Measurements from ENCODE around the gene LRRC17. TPM values are rescaled to one million over a fixed set of nuclear protein-coding genes. Genes with fewer than 3 reads are reported as not detected.

Gene LRRC17
- total and polyA plus RNA-seq, 10 of the 15 experiments (the other 5 are each of a cell fraction or from before 2014, with no cell fraction given): 0.06 to 0.31 (median 0.10) TPM; not detected in 5

DNA sequence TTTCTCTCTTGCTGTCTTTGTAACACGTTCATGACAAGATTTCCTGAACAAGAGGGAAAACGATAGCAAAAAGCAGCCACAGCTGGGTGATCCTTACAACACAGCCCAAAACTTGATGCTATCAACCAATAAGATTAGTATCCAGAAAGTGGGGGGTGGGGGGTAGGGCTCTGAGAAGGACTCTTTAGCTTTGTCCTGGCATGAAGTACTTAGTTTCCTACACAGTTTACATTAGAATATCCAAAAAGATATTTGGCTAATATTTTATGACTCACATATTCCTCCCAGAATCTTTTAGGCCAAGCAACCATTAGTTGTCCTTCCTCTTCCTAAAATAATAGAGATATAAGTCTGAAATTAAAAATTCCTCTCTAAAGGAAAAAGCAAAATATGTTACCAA is 22.9 kb upstream of the LRRC17 start (continued):
- TF ChIP-seq, protein P1, sequence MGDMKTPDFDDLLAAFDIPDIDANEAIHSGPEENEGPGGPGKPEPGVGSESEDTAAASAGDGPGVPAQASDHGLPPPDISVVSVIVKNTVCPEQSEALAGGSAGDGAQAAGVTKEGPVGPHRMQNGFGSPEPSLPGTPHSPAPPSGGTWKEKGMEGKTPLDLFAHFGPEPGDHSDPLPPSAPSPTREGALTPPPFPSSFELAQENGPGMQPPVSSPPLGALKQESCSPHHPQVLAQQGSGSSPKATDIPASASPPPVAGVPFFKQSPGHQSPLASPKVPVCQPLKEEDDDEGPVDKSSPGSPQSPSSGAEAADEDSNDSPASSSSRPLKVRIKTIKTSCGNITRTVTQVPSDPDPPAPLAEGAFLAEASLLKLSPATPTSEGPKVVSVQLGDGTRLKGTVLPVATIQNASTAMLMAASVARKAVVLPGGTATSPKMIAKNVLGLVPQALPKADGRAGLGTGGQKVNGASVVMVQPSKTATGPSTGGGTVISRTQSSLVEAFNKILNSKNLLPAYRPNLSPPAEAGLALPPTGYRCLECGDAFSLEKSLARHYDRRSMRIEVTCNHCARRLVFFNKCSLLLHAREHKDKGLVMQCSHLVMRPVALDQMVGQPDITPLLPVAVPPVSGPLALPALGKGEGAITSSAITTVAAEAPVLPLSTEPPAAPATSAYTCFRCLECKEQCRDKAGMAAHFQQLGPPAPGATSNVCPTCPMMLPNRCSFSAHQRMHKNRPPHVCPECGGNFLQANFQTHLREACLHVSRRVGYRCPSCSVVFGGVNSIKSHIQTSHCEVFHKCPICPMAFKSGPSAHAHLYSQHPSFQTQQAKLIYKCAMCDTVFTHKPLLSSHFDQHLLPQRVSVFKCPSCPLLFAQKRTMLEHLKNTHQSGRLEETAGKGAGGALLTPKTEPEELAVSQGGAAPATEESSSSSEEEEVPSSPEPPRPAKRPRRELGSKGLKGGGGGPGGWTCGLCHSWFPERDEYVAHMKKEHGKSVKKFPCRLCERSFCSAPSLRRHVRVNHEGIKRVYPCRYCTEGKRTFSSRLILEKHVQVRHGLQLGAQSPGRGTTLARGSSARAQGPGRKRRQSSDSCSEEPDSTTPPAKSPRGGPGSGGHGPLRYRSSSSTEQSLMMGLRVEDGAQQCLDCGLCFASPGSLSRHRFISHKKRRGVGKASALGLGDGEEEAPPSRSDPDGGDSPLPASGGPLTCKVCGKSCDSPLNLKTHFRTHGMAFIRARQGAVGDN (IDR thresholded peaks at IDR 0.05): no peak
- TF ChIP-seq NRF1 (conservative IDR thresholded peaks at IDR 0.05; ENCODE audit: low read depth, low read length) (no peak), ZNF274 (IDR thresholded peaks at IDR 0.05; ENCODE audit: insufficient read depth, insufficient read length) (no peak), KLF5 (IDR thresholded peaks at IDR 0.05; ENCODE audit: partially characterized antibody) (no peak)

- FAIRE-seq: no peak
Observed at GRCh38 chr7:102890292-102890970, 22.4 kb upstream of the LRRC17 start.

More at GRCh38 chr7:102890292-102890970, 22.4 kb upstream of the LRRC17 start:
- TF ChIP-seq FOS (IDR thresholded peaks at IDR 0.05; ENCODE audit: borderline replicate concordance, extremely low read depth, insufficient read length): no peak
- TF ChIP-seq POLR2AphosphoS5 (IDR thresholded peaks at IDR 0.05; ENCODE audit: low read length): no peak
- Histone ChIP-seq H3K4me2 (ENCODE audit: control insufficient read depth, insufficient read depth) (no peak overlapping the region), H3K9ac (ENCODE audit: control insufficient read depth, insufficient read depth, low read length) (no peak overlapping the region), H3K4me3 (no peak overlapping the region), H3K4me1 (ENCODE audit: control insufficient read depth, insufficient read depth, low read length) (no peaks in the 10 kb centered on the region), H3K27me3 (replicated peaks in 1 of 2; ENCODE audit: control insufficient read depth in 2 of 2, insufficient read depth in 2 of 2, low read length in 1 of 2) (no peaks in the 10 kb centered on the region), H3K36me3 (ENCODE audit: control insufficient read depth in 2 of 2, insufficient read depth in 2 of 2, low read length in 1 of 2) (no peaks in the 10 kb centered on the region), H3K9me3 (replicated peaks; ENCODE audit: control insufficient read depth, insufficient read depth, low read length) (no peaks in the 10 kb centered on the region), H3K79me2 (ENCODE audit: control insufficient read depth, insufficient read depth, low read length) (no peaks in the 10 kb centered on the region), H2AFZ (ENCODE audit: control insufficient read depth, low read depth, low read length) (no peak overlapping the region), H4K20me1 (ENCODE audit: control insufficient read depth, insufficient read depth) (no peaks in the 10 kb centered on the region), H3K27ac (ENCODE audit: control insufficient read depth, insufficient read depth) (no peak overlapping the region)
- intact Hi-C loops (cut with micrococcal nuclease; ENCODE audit: unreplicated experiment) (no loop called here), in situ Hi-C loops (cut with MboI) (no loop called here)
- RAD21 ChIA-PET (ENCODE audit: unreplicated experiment): interaction anchor here (0.7 kb wide), 1 partner anchor 172 kb away, joined by 3 read pairs; no protein-coding TSS in a partner anchor
- CTCF ChIA-PET: no interaction called here
- ATAC-seq: no peak
- WGBS (ENCODE audit: insufficient coverage, insufficient replicate concordance, low lambda C conversion rate, missing lambda C conversion rate): 3% methylated on average over 2 of the region's 2 CpGs
- SMC1A ChIA-PET (ENCODE audit: uncharacterized antibody, unreplicated experiment): interaction anchor here (0.7 to 1.2 kb wide), 2 partner anchors 53 to 55 kb away, joined by 3 to 4 read pairs; no protein-coding TSS in a partner anchor
- no TSS peak for BruUV-seq (replicated peaks)
- DNase-seq (ENCODE audit: low read depth, low spot score): no peak
- POLR2A ChIA-PET: no interaction called here

Data from GM12878 (cell line).